Measurements from ENCODE around the gene PARD6G. TPM values are rescaled to one million over a fixed set of nuclear protein-coding genes. Genes with fewer than 3 reads are reported as not detected.
"Not testable (repeated sequence)": the region's sequence is repeated elsewhere in the genome, so short reads cannot be mapped to it uniquely, and the experiment has no call there.

The PARD6G gene
- total RNA-seq (8.7 and 10.3 TPM in 2 replicates), polyA plus RNA-seq (4.9 and 8.0 TPM in 2 replicates)

GRCh38 chr18:80247393-80247841, at the start of gene PARD6G:
PARD6G (minus strand) TSS chr18:80247514; CDS start chr18:80247348, 166 bp downstream.
- DNase-seq (ENCODE audit: low read depth in 1 of 2, low spot score in 1 of 2), result peak; percentile 79 to 80
- H3K4me1 ChIP-seq (ENCODE audit: low read depth), result no peaks in the 10 kb centered on the region
- H3K36me3 ChIP-seq, result no peaks in the 10 kb centered on the region
- no peaks in the 10 kb centered on the region for H3K9me3 ChIP-seq (ENCODE audit: low read depth)
- H3K4me3 ChIP-seq, result peak within 1 kb of the TSS; percentile 92
- no peak within 1 kb of the TSS for H3K27ac ChIP-seq
- peaks cover 3% of the 10 kb centered on the region for H3K27me3 ChIP-seq
- no peak for TF ChIP-seq CTCF (IDR thresholded peaks at IDR 0.05; ENCODE audit: low read depth, low read length)

GRCh38 chr18:80262241-80263033, 15.1 kb upstream of the PARD6G start:
- H3K36me3 ChIP-seq; H3K4me1 ChIP-seq (ENCODE audit: low read depth); H3K27me3 ChIP-seq; H3K27ac ChIP-seq; H3K9me3 ChIP-seq (ENCODE audit: low read depth); H3K4me3 ChIP-seq: not testable (repeated sequence)
- TF ChIP-seq CTCF (IDR thresholded peaks at IDR 0.05; ENCODE audit: low read depth, low read length), result peak; percentile 47
- DNase-seq (ENCODE audit: low read depth in 1 of 2, low spot score in 1 of 2), result peak; percentile 6 to 10

GRCh38 chr18:80259610-80260009, 12.3 kb upstream of the PARD6G start:
- Histone ChIP-seq H3K9me3 (ENCODE audit: low read depth) (no peaks in the 10 kb centered on the region), H3K36me3 (no peaks in the 10 kb centered on the region), H3K4me1 (ENCODE audit: low read depth) (no peaks in the 10 kb centered on the region), H3K4me3 (no peak overlapping the region), H3K27ac (no peak overlapping the region), H3K27me3 (no peaks in the 10 kb centered on the region)
- DNase-seq (ENCODE audit: low read depth in 1 of 2, low spot score in 1 of 2), result no peak
- TF ChIP-seq CTCF (IDR thresholded peaks at IDR 0.05; ENCODE audit: low read depth, low read length), result no peak

- no peak for TF ChIP-seq CTCF (IDR thresholded peaks at IDR 0.05; ENCODE audit: low read depth, low read length)
- Histone ChIP-seq H3K27me3 (no peaks in the 10 kb centered on the region), H3K4me1 (ENCODE audit: low read depth) (no peaks in the 10 kb centered on the region), H3K9me3 (ENCODE audit: low read depth) (no peaks in the 10 kb centered on the region), H3K4me3 (no peak overlapping the region), H3K27ac (no peak overlapping the region), H3K36me3 (no peaks in the 10 kb centered on the region)
- DNase-seq (ENCODE audit: low read depth in 1 of 2, low spot score in 1 of 2), result no peak
These were observed 11.3 kb upstream of the PARD6G start for GRCh38 chr18:80258640-80259039.

GRCh38 chr18:80257579-80258543, 10.5 kb upstream of the PARD6G start:
- TF ChIP-seq CTCF (IDR thresholded peaks at IDR 0.05; ENCODE audit: low read depth, low read length), result peak; percentile 86
- not testable (repeated sequence) for H3K27ac ChIP-seq; H3K9me3 ChIP-seq (ENCODE audit: low read depth); H3K36me3 ChIP-seq; H3K4me1 ChIP-seq (ENCODE audit: low read depth); H3K4me3 ChIP-seq; H3K27me3 ChIP-seq
- peak; percentile 53 to 76 for DNase-seq (ENCODE audit: low read depth in 1 of 2, low spot score in 1 of 2)

Data from cardiac muscle cell (in vitro differentiated cells and primary cell).